Endometrium (tissue), 2 donors: ENCODE data around the gene IL11.
"Not testable (repeated sequence)": the region's sequence is repeated elsewhere in the genome, so short reads cannot be mapped to it uniquely, and the experiment has no call there.

Experiments
- FAIRE-seq: peaks from 2 replicates; lab custom pipeline; 2012; peaks lifted over from hg19 to GRCh38; lab: Jason Lieb, UNC
- donor health status: control.
- donor health status: control.

Gene IL11

GRCh38 chr19:55370305-55370988, at the start of gene IL11:
Gene IL11, minus strand, starts transcription at chr19:55370463. Its CDS starts 153 bp downstream, at chr19:55370310.
- no peak for FAIRE-seq

DNA sequence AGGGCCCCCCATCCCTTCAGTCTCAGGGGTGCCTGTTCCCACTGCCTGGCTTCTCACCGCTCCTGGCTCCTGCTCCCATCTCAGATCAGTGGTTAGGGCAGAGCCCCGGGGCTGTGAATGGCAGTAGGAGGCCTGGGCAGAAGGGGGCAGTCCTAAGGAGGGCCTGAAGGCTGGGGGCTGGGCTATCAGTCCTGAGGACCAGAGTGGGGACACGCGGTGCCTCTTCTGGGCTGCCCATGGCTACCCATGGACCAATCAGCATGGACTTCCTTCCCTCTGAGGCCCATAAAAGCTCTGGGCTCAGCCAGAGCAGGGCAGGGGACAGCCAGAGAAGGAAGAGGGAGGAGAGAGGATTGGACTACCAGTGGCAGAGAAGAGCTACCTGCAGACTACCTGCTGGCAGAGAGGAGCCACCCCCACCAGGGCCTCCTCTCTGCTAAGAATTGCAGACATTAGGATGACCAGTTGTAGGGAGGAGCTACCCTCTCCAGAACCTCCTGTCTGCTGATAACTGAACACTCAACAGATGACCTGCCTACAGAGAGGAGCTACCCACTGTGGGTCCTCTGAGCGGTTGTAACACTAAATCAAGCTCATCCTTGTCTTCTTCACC, 49.5 kb upstream of the IL11 start:
- no peak for FAIRE-seq

DNA sequence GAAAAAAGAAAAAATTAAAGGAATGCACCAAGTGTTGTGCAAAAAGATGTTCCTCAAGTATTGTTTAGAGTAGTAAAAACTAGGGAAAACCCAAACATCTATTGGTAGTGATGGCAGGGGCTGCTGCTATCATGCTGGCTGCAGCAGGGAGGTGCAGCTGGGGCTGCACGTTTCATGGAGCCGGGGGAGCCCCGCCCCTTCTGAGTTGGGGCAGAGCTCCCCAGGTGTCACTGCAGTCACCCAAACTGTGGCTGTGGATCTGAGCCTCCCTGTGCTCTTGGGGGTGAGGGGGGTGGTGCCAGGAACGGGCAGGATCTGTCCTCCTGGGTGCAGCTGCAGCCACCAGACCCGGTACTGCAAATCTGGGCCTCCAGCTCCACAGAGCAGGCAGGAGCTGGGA, 48.8 kb upstream of the IL11 start:
- no peak for FAIRE-seq

DNA sequence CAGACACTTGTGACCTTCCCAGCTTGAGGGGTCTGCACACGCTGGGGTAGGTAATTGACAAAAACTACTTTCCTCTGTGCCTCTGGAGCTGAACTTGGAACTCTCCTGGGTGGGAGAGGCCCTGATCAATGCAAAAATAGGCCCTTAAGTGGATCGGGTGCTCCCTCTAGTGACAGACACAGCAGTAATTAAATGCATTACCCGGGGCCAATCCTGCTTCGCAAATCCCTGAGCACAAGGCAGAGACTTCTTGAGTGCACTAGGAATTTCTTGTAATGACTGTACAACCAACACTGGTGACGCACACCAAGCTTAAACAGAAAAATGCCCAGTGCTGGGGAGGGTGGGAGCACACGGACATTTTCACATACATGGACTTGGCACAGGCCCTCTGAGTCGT, 47.9 kb upstream of the IL11 start:
- FAIRE-seq: no peak

DNA sequence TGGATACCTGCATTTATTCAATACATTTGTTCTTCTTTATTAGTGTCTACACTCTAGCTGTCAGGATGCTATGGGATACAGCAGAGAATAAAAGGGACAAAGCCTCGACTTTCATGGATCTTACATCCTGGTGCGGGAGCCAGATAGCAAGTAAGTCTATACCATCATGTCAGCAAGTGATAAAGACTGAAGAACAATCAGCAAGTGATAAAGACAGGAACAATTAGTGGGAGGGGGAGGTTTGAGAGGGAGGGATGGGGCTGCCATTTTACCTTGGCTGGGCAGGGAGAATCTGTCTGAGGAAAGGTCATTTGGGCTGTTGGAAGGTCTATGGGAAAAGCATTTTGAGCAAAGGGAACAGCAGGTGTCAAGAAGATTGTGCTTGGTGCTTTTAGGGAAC, 39.9 kb upstream of the IL11 start:
- FAIRE-seq: no peak

- not testable (repeated sequence) for FAIRE-seq
These were observed 38.9 kb upstream of the IL11 start for GRCh38 chr19:55409179-55409578.

DNA sequence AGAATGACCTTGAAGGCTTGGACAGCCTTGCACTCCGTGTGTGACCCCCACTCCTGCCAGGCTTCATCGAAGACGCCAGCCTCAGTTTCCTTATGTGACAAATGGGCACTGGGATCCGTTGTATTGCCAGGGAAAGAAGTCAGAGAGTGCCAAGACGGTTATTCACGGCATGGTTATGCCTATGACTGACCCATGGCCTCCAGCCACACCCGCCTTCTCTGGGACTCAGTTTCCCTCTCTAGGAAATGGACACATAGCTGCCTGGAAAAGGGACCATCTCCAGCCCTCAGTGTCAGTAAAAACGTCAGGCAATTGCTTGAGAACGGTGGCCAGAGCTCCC, 38.2 kb upstream of the IL11 start:
- FAIRE-seq: no peak

DNA sequence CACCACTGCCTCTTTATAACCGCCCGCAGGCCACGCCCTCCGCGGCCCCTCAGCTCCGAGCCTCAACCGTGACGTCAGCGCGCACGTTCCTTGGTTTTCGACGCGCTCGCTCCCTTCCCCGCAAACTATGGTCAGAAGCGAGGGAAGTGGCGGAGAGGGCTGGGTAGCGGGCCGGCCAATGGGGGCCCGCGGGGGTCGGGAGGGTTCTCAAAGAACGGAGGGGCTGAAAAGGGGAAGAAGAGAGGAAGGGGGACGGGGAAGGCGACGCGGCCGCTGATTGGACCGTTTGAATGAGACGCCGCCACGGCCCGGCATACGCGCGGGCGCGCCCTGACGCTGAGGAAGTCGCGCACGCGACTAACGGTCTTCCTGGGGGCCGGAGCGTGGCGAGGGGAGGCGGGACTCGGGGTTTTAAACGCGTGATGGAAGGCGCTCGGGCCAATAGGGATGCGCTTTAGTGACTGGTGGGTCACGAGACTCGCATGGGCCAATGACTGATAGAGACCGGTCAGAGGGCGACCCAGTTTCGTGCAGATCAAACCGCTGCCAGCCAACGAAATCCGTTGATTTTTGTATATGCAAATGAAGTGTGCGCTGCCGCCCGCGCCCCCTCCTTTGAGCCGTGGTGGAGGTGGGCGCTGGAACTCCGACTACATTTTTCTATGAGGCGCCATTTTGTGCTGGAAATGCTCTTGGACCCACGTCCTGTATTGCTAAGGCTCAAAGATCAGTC, 37.7 kb upstream of the IL11 start:
- FAIRE-seq: peak; percentile 93

- FAIRE-seq: not testable (repeated sequence)
These were observed 37.2 kb upstream of the IL11 start, which contains the start of gene UBE2S for GRCh38 chr19:55407550-55407799. Gene UBE2S, minus strand, starts transcription at chr19:55407788. Its CDS starts 199 bp downstream, at chr19:55407589.

DNA sequence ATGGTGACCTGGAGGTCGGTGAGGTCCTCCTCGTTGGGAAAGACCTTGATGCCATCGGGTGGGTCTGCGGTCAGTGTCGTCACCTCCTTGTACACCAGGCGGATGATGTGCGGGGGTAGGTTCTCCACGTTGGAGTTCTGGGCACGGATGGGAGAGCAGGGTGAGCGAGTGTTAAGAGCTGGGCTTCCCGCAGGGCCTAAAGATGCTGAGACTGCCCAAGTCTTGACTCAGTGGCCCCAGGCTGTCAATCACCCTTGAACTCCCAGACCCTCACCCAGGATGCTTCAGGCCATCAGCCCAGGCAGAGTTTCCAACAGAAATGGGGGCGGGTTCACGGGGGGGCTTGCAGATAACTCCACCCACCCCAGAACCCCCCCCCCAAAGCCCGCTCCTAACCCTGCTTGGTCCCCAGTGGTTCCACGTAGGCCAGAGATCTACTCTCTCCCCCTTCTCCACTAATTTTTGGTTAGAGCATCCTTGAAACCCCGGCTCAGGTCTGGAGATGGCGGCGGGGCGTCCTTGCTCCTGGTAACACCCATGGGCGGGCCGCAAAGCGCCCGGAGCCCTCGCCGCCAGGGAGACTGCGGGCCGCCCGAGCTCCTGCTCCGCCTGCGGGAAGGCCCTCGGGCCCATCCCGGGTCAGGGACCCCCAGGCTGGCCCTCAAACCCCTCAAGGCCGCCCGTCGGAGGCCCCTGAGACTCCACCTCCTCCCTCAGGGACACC, 36.7 kb upstream of the IL11 start:
- no peak for FAIRE-seq

- no peak for FAIRE-seq
These were observed 36.0 kb upstream of the IL11 start for GRCh38 chr19:55406091-55406825.

DNA sequence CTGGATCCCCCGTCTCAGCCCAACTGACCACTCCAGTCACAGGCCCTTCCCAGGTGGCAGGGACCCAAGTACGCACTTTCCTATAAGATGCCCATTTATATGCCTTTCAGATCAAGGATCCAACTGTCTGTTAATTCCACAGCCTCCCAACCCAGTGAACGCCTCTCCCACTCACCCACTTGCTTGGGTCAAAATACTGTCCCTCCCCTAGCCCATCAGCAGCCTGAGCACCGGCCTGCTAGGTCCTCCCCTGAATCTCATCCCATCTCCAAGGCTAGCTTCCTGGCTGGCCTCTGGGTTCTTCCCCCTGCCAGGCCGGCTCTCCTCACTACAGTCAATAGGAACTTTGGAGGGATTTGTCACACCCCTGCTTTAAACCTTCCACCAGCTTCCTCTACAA, 35.4 kb upstream of the IL11 start:
- no peak for FAIRE-seq

- no peak for FAIRE-seq
These were observed 32.2 kb upstream of the IL11 start for GRCh38 chr19:55402509-55402908.

DNA sequence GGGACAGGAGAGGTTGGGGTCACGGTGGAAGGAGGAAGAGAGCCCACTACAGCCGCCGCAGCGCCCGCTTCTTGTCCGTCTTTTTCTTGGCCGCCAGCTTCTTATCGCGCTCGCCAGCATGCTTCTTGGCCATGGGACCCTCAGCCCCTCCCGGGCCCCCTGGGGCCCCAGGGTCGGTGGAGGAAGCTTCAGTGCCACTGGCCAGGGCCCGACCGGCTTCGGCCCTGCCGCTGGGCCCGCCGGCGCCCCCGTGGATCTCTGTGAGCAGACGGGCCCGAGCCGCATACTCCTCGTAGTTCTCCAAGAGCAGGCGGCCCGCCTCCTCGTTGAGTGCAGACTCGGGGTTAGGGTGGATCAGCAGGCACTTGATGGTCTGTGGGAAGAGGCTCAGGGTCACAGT, 31.1 kb upstream of the IL11 start:
- FAIRE-seq: not testable (repeated sequence)

GRCh38 chr19:55400281-55401087, 30.2 kb upstream of the IL11 start:
- no peak for FAIRE-seq

GRCh38 chr19:55398200-55398925, 28.1 kb upstream of the IL11 start:
- FAIRE-seq: no peak

- no peak for FAIRE-seq
These were observed 22.8 kb upstream of the IL11 start for GRCh38 chr19:55392820-55393761.

DNA sequence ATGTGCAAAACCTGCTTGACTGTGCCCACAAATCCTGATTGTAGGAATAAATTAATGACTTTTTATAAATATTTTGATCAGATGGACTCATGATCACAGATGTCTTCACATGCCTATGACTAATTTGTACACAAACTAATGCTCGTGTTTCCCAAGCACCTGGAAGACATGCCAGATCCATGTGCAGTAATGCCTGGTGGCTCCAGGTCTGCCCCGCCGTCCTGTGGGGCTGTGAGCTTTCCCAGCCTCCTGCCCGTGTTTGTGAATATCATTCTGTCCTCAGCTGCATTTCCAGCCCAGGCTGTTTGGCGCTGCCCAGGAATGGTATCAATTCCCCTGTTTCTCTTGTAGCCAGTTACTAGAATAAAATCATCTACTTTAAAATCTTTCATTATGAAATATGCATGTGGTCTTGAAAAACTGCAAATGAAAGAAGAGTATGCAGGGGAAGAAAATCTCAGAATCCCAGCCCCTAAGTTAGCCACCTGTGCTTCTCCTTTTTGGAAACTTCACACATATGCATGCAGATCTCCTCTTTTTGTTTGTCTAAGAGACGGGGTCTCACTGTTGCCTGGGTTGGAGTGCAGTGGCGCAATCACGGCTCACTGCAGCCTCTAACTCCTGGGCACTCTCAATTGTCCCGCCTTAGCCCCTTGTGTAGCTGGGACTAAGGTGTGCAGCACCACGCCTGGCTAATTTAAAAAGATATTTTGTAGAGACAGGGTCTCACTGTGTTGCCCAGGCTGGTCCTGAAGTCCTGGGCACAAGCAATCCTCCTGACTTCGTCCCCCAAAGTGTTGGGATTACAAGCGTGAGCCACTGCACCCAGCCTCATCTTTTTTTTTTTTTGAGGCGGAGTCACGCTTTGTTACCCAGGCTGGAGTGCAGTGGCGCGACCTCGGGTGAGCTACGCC, 21.7 kb upstream of the IL11 start:
- no peak for FAIRE-seq
